Measurements from ENCODE around the gene OSGIN1.
"Not testable (repeated sequence)": the region's sequence is repeated elsewhere in the genome, so short reads cannot be mapped to it uniquely, and the experiment has no call there.

The OSGIN1 gene

DNA sequence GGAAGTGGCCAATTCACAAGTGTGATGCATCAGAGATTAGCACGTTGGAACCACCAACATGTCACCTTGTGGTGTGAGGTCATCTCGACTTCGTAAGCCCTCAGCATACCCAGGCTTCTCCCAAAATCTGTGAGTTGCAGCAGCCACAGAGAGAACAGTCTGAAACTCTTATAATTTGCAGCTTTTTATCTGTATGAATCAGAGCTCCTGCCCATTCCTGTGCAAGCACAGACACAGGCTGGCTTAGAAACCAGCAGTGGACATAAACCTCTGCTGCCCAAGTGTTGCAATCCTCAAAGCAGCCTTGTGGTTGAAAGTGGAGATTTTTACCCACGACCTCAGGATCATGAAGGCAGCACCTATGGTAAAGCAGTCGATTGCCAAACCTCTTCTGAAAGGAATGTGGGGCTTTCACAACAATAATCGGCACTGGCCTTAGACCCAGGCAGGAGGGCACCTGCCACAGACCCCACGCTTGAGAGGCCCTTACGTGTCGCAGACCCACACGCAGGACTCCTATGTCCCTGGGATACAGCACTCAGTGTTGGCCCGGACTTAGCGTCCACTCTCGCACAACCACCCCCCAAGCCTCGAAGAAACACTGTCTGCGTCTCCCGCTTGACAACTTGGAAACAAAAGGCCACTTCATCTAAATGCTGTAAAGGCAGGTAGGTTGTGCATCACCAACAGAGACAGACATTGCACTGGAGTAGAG is 24.5 kb upstream of the OSGIN1 start:
- DNase-seq, result no peak

- no peak for DNase-seq
These were observed 23.1 kb upstream of the OSGIN1 start for GRCh38 chr16:83929811-83930555.

DNA sequence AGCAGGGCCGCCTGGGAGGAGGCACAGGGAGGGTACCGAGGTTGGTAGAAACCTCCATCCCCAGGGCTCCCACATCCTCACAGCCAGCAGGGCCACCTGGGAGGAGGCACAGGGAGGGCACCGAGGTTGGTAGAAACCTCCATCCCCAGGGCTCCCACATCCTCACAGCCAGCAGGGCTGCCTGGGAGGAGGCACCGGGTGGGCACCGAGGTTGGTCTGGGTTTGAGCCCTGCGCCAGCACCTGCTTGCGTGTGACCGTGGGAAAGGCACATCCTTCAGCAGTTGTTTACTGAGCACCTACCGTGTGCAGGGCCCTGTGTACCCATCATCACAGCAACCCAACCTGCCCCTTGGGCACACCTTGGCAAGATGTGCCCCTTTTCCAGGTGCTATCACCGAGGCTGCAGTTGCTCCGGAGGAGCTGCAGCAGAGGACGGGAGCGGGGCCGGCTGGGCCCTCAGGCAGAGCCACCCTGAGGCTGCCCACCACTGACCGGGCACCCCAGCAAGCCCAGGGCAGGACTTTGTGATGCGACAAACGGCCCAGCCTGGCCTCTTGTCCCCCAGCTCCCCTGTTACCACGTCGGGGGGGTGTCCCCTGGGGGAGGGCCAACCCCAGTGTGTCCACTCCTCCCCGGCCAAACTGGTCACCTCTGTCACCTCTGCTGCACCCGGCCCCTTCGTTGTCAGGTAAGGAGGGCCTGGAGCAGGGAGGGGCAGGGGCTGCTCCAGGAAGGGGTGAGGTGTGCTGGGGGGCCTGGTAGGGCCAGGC is 22.1 kb upstream of the OSGIN1 start:
- no peak for DNase-seq

GRCh38 chr16:83931556-83931955 is 21.5 kb upstream of the OSGIN1 start:
- no peak for DNase-seq

DNA sequence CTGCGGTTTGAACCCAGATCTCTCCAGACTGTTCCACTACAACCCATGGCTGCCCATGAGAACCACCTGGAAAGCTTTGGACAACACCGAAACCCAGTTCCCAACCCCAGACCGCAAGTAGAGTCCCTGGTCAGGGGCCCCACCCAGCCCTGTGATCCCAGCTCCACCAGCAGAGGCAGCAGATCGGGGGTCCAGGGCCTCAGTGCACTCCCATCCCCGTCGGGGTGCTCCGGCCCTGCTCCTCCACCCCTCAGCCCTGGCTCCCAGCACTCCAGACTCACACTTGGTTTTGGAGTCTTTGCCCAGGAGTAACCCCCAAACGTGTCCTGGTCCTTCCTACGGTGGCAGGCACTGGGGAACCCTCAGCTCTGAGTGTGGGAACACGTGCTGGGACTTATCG is 20.7 kb upstream of the OSGIN1 start:
- DNase-seq, result no peak

GRCh38 chr16:83932955-83933673 is 19.9 kb upstream of the OSGIN1 start:
- no peak for DNase-seq

- DNase-seq, result no peak
These were observed 19.0 kb upstream of the OSGIN1 start for GRCh38 chr16:83933885-83934683.

GRCh38 chr16:83934684-83934977 is 18.4 kb upstream of the OSGIN1 start:
- DNase-seq, result no peak

- no peak for DNase-seq
These were observed 17.8 kb upstream of the OSGIN1 start for GRCh38 chr16:83935005-83935857.

- no peak for DNase-seq
These were observed 17.2 kb upstream of the OSGIN1 start for GRCh38 chr16:83935858-83936255.

GRCh38 chr16:83936581-83937165 is 16.4 kb upstream of the OSGIN1 start:
- no peak for DNase-seq

DNA sequence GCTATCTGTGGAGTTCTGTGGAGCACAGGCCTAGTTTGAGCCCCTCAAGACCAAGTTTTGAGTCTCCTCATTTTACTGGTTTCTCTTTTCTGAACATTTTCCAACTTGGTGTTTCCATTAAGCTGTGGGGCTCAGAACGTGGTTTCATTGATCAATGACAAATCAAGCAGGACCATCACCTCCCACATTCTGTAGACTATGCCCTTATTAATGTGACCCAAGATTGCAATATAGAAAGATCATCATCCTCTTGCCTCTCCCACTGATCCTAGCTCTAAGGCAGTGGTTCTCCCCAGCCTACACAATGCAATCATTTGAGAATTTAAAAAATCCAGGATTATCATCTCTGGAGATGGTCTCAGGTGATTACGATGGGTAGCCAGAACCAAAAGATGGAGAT is 15.8 kb upstream of the OSGIN1 start:
- no peak for DNase-seq

GRCh38 chr16:83937922-83938885 is 14.8 kb upstream of the OSGIN1 start:
- no peak for DNase-seq

GRCh38 chr16:83939266-83939855 is 13.7 kb upstream of the OSGIN1 start:
- DNase-seq, result no peak

GRCh38 chr16:83940119-83940518 is 12.9 kb upstream of the OSGIN1 start:
- no peak for DNase-seq

DNA sequence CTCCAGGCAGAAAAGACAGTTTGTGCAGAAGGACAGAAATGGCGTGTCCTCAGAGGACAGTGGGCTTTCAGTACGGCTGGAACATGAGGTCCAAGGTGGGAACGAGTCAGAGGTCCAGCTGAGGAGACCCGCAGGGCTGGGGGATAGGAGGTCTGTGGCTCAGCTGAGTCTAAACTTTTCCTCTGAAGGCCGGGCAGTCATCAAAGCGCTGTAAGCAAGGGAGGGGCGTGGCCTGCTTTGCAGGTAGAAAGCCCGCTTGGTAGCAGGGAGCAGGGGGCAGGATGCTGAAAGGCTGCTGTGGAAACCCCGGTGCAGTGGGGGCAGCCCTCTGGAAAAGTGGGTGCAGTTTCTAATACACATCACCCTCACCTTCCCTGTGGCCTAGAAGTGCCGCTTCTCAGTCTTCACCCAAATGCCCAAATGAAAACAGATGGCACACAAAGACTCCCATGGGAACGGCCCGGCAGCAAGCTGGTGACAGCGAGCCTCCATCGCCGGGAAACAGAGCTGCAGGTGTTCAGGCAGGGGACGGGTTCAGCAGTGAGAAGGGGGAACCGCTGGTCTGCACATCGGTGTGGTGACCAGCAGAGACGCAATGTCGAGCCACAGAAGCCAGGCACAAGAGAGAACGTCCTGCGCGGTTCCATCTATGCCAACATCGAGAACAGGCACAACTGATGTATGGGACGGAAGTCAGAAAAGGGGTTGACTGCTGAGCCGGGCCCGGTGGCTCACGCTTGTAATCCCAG is 12.2 kb upstream of the OSGIN1 start:
- DNase-seq, result no peak

GRCh38 chr16:83941546-83941945 is 11.5 kb upstream of the OSGIN1 start:
- not testable (repeated sequence) for DNase-seq

- no peak for DNase-seq
These were observed 11.0 kb upstream of the OSGIN1 start for GRCh38 chr16:83942074-83942473.

Data from activated CD4-positive, alpha-beta T cell treated with anti-CD3 and anti-CD28 coated beads for 1 hour (primary cell).